ENCODE data around the gene SCRN1.

- TF ChIP-seq YY1 (IDR thresholded peaks at IDR 0.05; ENCODE audit: insufficient read depth, insufficient read length) (no peak), ZNF274 (IDR thresholded peaks at IDR 0.05; ENCODE audit: low read depth, low read length) (no peak), SUZ12 (IDR thresholded peaks at IDR 0.05; ENCODE audit: extremely low read depth, insufficient read depth, insufficient read length) (no peak)
Observed at GRCh38 chr7:29968683-29969395, 20.8 kb downstream of the SCRN1 start.
